Raji (cell line): ENCODE data around the gene RPL21.
A peak's percentile ranks its signal among the peaks of the same experiment; 100 is the strongest.

Experiments used
- POLR2A ChIP-seq: IDR thresholded peaks from 2 replicates; pipeline ENCODE4 v1.6.1; 2011; ENCODE audit warnings: low read depth, low read length, control low read depth; ENCODE audit not compliant: insufficient read depth

The RPL21 gene

DNA sequence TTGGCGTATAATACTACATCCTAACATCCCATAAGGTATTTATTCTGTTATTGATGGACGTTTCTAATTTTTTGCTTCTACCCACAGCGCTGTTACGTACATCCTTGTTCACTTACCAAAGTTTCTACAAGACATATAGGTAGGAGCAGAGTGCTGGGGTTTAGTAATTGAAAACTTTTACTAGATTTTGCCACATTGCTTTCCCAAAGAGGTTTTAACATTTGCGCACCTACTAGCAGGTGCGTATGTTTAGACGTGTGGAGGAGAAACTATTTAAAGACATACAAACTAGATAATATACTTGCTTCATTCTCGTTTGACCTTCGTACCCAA lies 559 bp upstream of the RPL21 start:
- no peak for TF ChIP-seq POLR2A

DNA sequence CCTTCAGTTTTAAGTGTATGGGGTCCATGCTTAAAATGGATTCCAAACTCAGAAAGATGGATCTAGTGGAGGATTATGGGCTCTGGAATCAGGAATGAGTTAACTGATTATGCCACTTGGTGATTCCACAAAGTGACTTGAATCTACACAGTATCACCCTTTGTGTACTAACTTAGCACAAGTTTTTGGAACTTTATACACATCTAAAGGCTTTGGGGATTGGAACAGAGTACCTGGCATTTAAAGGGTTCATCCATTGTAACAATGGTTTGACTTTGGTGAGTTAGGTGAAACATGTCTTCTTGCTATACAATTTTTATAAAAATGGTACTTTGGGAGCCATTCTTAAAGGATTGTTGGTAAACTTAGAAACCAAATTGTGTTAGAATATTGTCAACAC lies 1.1 kb downstream of the RPL21 start:
- TF ChIP-seq POLR2A = no peak

DNA sequence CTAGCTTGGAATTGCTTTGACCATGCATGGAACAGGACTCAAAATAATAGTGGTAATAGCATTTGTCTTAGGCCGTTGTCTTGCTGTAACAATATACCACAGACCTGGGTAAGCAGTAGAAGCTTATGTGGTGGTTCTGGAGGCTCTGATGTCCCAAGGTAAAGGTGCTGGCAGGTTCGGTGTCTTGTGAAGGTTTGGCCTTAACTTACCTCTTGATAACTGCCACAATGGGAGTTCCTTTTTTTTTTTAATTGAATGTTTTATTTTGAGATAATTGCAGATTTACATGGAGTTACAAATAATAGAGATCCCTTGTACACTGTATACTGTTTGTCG lies 5.8 kb downstream of the RPL21 start:
- TF ChIP-seq POLR2A = no peak

DNA sequence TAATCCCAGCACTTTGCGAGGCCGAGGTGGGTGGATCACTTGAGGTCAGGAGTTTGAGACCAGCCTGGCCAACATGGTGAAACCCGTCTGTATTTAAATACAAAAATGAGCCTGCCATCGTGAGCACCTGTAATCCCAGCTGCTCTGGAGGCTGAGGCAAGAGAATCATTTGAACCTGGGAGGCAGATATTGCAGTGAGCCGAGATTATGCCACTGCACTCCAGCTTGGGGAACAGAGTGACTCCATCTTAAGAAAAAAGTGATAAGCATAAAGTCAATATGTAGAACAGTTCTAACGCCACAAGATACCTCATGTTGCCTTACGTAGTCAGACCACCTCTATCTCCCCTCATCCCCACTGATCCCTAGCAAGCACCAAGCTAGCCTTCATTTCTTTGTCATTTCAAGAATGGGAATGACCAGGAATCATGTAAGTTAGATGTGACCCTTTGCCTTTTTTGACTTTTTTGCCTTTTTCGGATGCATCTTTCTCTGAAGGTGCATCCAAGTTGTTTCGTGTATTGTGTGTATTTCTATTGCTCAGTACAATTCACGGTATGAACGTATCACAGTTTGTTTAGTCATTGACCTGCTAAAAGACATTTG lies 6.4 kb downstream of the RPL21 start:
- no peak for TF ChIP-seq POLR2A

DNA sequence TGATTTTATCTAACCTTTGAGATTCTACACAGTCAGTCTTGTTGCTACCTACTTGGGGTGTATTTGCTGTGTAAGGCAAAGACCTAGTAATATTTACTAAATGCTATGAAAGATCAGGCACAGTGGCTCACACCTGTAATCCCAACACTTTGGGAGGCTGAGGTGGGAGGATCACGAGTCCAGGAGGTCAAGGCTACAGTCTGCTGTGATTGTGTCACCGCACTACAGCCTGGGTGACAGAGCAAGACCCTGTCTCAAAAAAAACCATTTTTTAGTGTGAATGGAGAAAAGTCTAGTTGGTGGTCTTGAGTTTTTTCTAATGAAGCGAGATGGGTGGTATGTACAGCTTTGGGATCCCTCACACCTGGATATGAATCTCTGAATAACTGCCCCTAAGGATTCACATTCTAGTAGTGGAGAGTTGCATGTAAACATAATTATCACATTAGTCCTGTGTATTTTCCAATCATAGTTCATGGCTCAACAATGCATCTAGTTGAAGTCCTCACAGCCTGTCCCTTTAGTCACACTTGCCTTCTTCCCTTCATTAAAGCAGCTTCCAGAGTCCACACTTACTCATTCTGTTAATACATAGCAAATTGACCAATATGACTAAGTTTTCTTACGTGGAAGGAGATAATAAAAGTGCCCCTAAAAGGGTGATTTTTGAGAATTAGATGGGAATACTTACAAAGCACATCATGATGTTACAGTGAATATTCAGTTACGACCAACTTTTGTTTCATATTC lies 7.5 kb downstream of the RPL21 start:
- TF ChIP-seq POLR2A = no peak

DNA sequence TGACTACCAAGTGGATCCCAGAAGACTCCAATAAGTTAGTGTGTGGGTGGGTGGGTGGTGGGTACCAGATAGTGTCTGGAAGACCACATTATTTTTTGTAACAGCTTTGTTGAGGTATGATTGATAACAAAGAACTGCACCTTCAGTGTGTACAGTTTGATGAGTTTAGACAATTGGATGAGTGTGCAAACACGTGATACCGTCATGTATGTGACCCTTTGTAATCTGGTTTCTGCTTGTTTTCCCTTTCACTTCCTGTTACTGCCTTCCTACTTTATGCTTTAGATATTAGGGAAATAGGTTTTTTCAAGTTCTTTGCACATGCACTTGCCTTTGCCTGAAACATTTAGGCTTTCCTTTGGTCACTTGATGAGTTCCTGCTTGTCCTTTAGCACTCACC lies 8.5 kb downstream of the RPL21 start:
- no peak for TF ChIP-seq POLR2A

DNA sequence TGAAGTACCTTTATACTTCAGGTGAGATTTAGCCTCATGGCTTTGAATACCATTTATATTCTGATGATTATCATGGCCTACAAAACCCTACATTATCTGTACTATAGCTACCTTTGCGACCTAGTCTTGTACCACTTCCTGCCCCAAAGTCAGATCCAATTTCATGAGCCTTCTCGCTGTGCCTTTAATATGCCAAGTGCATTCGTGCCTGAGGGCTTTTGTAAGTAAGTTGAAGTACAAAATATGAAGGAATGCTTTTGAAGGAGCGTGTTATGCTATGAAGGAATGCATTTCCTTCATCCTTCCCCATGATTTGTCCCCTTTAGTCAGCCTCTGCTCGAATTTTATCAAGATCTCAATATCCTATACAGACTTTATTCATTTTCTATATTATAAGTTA lies 10.0 kb downstream of the RPL21 start:
- TF ChIP-seq POLR2A = no peak

DNA sequence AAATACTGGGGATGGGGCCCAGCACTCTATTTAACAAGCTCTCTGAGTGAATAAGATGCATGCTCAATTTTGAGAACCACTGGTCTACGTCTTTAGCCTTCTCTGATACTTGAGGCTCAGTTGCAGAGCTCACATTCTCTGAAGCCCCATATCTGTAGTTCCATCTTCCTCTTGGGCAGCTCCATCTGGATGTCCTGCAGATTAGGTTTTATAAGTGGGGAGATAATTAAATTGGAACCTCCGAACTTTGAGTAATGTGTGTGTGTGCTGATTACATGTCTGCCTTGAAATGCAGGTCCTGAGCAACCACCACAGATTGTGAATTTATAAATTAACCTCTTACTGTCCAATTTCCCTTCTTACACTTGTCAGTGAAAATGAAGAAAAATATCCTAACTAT lies 12.1 kb downstream of the RPL21 start:
- TF ChIP-seq POLR2A = no peak

DNA sequence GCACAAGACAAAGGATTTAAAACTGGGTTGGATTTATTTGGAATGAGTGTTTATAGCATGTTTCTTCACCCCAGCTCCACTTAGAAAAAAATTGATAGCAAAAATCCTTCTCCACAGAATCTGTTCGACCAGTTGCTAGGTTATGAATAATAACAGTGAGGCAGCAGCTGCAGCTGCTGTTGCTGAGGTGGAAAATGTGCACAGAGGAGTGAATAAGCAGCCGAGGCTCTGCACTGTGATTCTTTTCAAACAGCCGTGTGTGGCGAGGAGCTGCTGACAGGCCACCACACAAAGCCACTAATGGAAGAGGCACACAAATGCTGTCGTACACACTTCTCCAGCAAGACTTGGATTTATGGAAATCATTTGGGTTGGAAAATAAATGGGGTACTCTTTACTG lies 12.8 kb downstream of the RPL21 start:
- no peak for TF ChIP-seq POLR2A

DNA sequence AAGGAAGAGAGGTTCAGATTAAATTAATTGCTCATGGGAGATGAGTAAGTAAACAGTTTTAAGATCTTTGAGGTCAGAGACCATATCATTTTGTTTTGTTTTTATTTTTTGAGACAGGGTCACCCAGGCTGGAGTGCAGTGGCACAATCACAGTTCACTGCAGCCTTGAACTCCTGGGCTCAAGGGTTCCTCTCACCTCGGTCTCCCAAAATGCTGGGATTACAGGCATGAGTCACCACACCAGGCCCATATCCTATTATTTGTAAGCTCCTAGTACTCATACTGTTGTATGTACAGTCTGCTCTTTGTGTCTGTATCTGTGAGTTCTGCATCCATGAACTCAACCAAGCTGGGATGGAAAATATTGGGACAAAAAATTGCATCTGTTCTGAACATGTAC lies 13.3 kb downstream of the RPL21 start:
- TF ChIP-seq POLR2A = no peak

DNA sequence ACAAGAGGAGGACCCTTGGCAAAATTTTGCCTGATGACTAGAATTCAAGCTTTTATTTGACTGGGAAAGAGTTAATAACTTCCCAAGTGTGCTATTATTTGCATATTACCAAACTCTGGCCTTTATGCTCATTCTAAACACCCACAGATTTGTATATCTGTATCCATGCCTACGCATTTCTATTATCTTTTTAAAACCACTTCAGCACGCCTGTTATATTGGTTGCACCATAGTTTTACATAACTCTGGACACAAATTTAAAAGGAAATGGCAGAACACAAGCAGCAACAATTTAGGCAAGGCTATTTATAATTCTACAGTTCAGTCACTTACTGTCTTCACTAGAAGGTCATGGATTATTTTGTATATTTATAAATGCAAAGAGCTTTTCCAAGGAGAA lies 15.6 kb downstream of the RPL21 start:
- no peak for TF ChIP-seq POLR2A

DNA sequence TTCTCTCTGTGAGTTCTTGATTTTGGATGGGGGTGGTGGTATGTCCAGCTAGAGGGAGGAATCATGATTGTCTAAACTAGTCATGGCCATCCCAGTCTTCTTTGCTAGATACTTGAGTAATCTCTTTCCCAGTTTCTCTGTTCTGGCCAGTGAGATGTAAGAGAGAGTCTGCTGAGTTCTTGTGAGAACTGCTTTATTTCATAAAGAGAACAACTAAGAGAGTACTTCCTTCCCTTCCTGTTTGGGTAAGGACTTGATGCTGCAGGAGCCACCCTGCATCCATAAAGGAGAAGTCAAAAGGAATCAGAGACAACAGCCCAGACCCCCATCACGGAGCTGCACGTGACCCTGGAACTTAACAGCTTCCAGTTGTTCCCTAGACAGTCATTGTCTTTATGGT lies 16.2 kb downstream of the RPL21 start:
- no peak for TF ChIP-seq POLR2A

DNA sequence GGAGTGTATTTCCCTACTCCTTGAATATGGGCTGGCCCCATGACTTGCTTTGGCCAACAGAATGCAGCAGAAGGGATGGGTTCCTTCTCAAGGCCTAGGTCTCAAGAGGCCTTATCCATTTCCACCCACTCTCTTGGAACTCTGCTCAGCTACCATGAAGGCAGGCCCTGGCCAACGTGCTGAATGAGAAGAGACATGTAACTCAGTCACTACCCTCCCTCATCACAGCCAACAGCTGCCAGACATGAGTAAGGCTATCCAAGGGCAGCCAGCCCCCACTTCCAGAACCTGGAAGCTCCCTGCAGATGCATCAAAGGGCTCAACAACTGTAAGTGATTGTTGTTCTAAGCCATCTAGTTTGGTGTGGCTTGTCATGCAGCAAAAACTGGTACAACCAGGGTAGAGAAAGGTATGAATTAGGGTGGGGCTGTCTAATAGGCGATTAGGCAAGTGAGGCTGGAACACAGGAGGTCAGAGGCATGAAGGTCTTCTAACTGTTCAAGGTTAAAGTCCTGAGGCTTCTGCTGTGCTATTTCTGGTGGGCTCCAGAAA lies 17.8 kb downstream of the RPL21 start:
- TF ChIP-seq POLR2A = no peak

DNA sequence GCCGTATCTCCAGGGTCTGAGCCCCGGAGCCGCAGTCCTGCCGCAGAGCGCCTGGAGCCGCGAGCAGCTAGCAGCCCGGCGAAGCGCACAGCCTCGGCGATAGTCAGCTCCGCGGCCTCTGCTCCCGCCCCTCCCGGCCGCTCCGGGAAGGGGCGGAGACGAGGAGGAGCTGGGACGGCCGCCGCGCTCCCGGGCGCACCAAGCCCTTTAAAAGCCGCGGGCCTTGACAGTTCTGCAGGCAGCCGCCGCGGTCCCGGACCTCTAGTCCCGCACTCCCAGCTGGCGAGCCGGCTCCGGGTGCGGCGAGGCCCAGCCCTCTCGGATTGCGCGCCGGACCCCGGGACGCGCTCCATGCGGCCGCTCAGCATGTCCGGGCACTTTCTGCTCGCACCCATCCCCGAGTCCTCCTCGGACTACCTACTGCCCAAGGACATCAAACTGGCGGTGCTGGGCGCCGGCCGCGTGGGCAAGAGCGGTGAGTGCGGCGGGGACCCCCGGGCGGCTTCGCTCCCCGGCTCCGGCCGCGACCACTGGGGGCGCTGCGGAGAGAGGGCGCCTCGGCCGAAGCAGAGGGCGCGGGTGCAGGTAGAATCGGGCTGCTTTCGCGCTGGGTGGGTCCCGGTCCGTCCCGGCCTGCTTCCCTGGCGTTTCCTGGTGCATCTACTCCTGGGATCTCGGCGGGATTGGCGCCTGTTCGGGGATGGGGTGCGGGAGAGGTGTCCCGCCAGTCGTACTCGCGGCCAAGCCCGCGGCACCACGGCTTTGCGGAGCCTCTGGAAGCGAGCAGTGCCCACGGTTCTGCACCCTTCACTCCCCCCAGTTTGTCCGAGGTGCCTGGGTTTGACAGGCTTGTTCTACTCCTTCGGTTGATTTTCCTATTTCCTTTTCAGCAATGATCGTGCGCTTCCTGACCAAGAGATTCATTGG lies 19.5 kb downstream of the RPL21 start, which contains the start of gene RASL11A:
Gene RASL11A, plus strand, starts transcription at position 237 of the 927 bp plus-strand sequence. Its CDS starts 115 bp downstream, at position 352.
- TF ChIP-seq POLR2A = peak; percentile 39; the same call in 1 of the 2 replicates

DNA sequence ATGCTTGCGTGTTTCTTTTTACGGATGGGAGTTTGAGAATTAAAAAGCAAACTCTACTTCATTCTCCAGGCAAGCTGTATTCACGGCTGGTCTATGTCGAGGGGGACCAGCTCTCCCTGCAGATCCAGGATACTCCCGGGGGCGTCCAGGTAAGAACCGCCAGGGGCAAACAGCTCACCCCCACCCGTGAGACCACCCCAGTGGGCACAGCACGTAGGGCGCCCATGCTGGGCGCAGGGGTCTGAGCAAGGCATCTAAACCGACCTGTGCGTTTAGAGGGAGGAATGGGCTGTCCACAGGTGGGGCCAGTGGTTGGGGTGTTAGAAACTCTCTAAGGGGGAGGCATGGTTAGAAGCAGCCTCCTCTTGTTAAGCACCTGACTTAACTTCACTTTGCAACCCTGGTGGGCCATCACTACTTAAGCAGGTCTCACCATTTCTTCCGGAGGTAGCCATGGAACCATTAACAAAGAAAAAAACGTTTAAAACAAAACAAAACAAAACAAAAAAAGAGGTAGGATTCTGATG lies 20.3 kb downstream of the RPL21 start:
- no peak for TF ChIP-seq POLR2A
